AG10803 (cell line): ENCODE data around the gene MERTK.

Experiments
- DNase-seq: peaks from one replicate; pipeline ENCODE4 v3.0.0; 2010; ENCODE audit warnings: low read depth
- H3K4me3 ChIP-seq: 2 replicates; pipeline ENCODE4 v1.5.1; 2011; ENCODE audit warnings: mild to moderate bottlenecking, low read length, control low read depth
- CTCF ChIP-seq: conservative IDR thresholded peaks from 2 replicates; pipeline ENCODE4 v1.5.1; 2011; ENCODE audit warnings: mild to moderate bottlenecking, low read length, control low read depth, inconsistent platforms

The MERTK gene

GRCh38 chr2:112046231-112046630, 147.8 kb downstream of the MERTK start:
- no peak overlapping the region for H3K4me3 ChIP-seq
- no peak for DNase-seq
- no peak for TF ChIP-seq CTCF

GRCh38 chr2:112047537-112048235, 149.3 kb downstream of the MERTK start:
- no peak for TF ChIP-seq CTCF

GRCh38 chr2:112048236-112048592, 149.8 kb downstream of the MERTK start:
- no peak for TF ChIP-seq CTCF
- H3K4me3 ChIP-seq = no peak overlapping the region
- no peak for DNase-seq

More at GRCh38 chr2:112047537-112048235, 149.3 kb downstream of the MERTK start:
- no peak for DNase-seq
- no peak overlapping the region for H3K4me3 ChIP-seq

- no peak overlapping the region for H3K4me3 ChIP-seq
- DNase-seq = peak; percentile 61
- peak; percentile 89 for TF ChIP-seq CTCF
These were observed 150.5 kb downstream of the MERTK start for GRCh38 chr2:112048887-112049286.

GRCh38 chr2:112050316-112050715, 151.9 kb downstream of the MERTK start:
- no peak for TF ChIP-seq CTCF
- DNase-seq = no peak

GRCh38 chr2:112053917-112054846, 155.8 kb downstream of the MERTK start:
- H3K4me3 ChIP-seq = peak overlapping the region; percentile 90
- DNase-seq = peak; percentile 96
- no peak for TF ChIP-seq CTCF

More at GRCh38 chr2:112050316-112050715, 151.9 kb downstream of the MERTK start:
- H3K4me3 ChIP-seq = no peak overlapping the region
